ENCODE data around the gene TMEM258. TPM values are rescaled to one million over a fixed set of nuclear protein-coding genes. Genes with fewer than 3 reads are reported as not detected.

TMEM258 gene
- total and polyA plus RNA-seq, 2 of the 4 experiments (the other 2 are of a cell fraction): 107 to 280 TPM

DNA sequence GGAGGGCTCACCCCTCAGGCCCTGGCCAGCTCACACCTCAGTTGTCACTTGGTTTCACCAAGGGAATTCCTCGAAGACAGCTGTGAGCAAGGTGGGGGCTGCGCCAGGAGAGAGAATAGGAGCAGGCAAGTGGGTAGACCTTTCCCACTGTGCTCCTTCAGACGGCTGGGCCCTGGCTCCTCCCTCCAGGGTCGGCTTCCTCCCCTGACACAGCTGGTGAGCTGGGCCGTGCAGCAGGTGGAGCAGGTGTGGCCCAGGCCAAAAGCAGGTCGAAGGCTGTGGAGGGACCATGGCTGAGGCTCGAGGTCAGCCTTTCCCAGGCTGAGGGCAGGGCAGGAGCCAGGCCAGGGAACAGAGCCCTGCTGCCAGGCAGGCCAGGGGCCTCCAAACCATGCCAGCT is 52.4 kb downstream of the TMEM258 start:
- H4K5ac ChIP-seq (ENCODE audit: low read depth, low read length): no peak overlapping the region
- DNase-seq (no peak), ATAC-seq (ENCODE audit: low read depth) (no peak)
- no peak overlapping the region for H3K4ac ChIP-seq (ENCODE audit: low read depth, low read length)
- no peaks in the 10 kb centered on the region for H4K20me1 ChIP-seq (ENCODE audit: insufficient read depth, low read length)
- no peak overlapping the region for H3K23ac ChIP-seq (ENCODE audit: low read depth, low read length)
- H3K36me3 ChIP-seq (ENCODE audit: control insufficient read depth, insufficient read depth, low read length): peaks cover 16% of the 10 kb centered on the region; the same call in 1 of the 2 replicates
- H2BK5ac ChIP-seq (ENCODE audit: low read depth, low read length, poor library complexity, severe bottlenecking): no peak overlapping the region
- H3K9me3 ChIP-seq (ENCODE audit: control insufficient read depth, insufficient read depth, low read length): no peaks in the 10 kb centered on the region
- TF ChIP-seq RFX5 (IDR thresholded peaks at IDR 0.05; ENCODE audit: low read depth, low read length) (no peak), BHLHE40 (IDR thresholded peaks at IDR 0.05; ENCODE audit: low read depth, low read length) (no peak), SMC3 (IDR thresholded peaks at IDR 0.05; ENCODE audit: low read depth, low read length) (no peak), ELK1 (IDR thresholded peaks at IDR 0.05; ENCODE audit: borderline replicate concordance, low read depth, low read length) (no peak), MXI1 (IDR thresholded peaks at IDR 0.05; ENCODE audit: borderline replicate concordance, low read depth, low read length) (no peak), POLR2A (IDR thresholded peaks at IDR 0.05; ENCODE audit: low read depth, low read length) (no peak), RAD21 (IDR thresholded peaks at IDR 0.05; ENCODE audit: low read length) (no peak), MAFK (IDR thresholded peaks at IDR 0.05; ENCODE audit: low read depth, low read length) (no peak), CHD1 (IDR thresholded peaks at IDR 0.05; ENCODE audit: low read depth, low read length) (no peak), RCOR1 (IDR thresholded peaks at IDR 0.05; ENCODE audit: insufficient replicate concordance, low read length) (no peak), MAZ (IDR thresholded peaks at IDR 0.05; ENCODE audit: borderline replicate concordance, low read depth, low read length) (no peak), CEBPB (IDR thresholded peaks at IDR 0.05; ENCODE audit: low read depth, low read length) (no peak)
- TF ChIP-seq, protein P1, sequence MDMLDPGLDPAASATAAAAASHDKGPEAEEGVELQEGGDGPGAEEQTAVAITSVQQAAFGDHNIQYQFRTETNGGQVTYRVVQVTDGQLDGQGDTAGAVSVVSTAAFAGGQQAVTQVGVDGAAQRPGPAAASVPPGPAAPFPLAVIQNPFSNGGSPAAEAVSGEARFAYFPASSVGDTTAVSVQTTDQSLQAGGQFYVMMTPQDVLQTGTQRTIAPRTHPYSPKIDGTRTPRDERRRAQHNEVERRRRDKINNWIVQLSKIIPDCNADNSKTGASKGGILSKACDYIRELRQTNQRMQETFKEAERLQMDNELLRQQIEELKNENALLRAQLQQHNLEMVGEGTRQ (IDR thresholded peaks at IDR 0.05; ENCODE audit: low read depth, low read length): no peak
- BruUV-seq (replicated peaks): no TSS peak
- no peak overlapping the region for H2BK120ac ChIP-seq (ENCODE audit: low read depth, low read length)
- H4K8ac ChIP-seq (ENCODE audit: low read depth in 2 of 2, low read length in 2 of 2): no peak overlapping the region
- ChIA-PET POLR2A (ENCODE audit: unreplicated experiment) (no interaction called here), CTCF (no interaction called here)
- no peak overlapping the region for H3K18ac ChIP-seq (ENCODE audit: low read depth, low read length)
- no peak overlapping the region for H4K91ac ChIP-seq (ENCODE audit: insufficient read depth, low read depth, low read length)
- no peak overlapping the region for H3K27ac ChIP-seq (ENCODE audit: insufficient read depth, low read length)
- intact Hi-C loops (cut with micrococcal nuclease): loop anchor here (10.0 kb wide), 1 partner anchor 155 kb away; the partner anchor contains the start of gene SYT7
- in situ Hi-C loops (cut with MboI; ENCODE audit: low sequenced_read_pairs): no loop called here
- no peaks in the 10 kb centered on the region for H3K9me1 ChIP-seq (ENCODE audit: insufficient read depth, low read length)
- H3K14ac ChIP-seq (replicated peaks; ENCODE audit: low read depth, low read length): no peak overlapping the region
- H3K9ac ChIP-seq (ENCODE audit: low read depth, low read length): no peak overlapping the region
- H3K79me1 ChIP-seq (ENCODE audit: low read depth in 1 of 2, low read length in 2 of 2): no peaks in the 10 kb centered on the region
- peak overlapping the region; percentile 49 for H2AFZ ChIP-seq (replicated peaks; ENCODE audit: low read length, poor library complexity)
- no peaks in the 10 kb centered on the region for H3K27me3 ChIP-seq (ENCODE audit: control insufficient read depth, insufficient read depth, low read length)
- no peak overlapping the region for H2BK20ac ChIP-seq (ENCODE audit: low read depth, low read length)
- no peak overlapping the region for H3K4me2 ChIP-seq (ENCODE audit: low read depth, low read length)
- dilution Hi-C loops (cut with HindIII; ENCODE audit: low sequenced_read_pairs, unreplicated experiment): no loop called here
- H3K4me1 ChIP-seq (ENCODE audit: control insufficient read depth, insufficient read depth, low read length): no peaks in the 10 kb centered on the region
- H2AK5ac ChIP-seq (ENCODE audit: low read depth, low read length): no peak overlapping the region
- 55% methylated on average over 2 of the region's 7 CpGs; no CpG with 5 or more reads in 1 of the 2 experiments for WGBS, 2 experiments (ENCODE audit: extremely low coverage in 2 of 2, insufficient read length in 1 of 2)
- H3K4me3 ChIP-seq (ENCODE audit: insufficient read depth, low read depth, low read length): no peak overlapping the region
- no peak overlapping the region for H2AK9ac ChIP-seq (replicated peaks; ENCODE audit: low read depth, low read length, poor library complexity)
- H2BK15ac ChIP-seq (ENCODE audit: low read depth, low read length): no peak overlapping the region
- H3K56ac ChIP-seq (ENCODE audit: extremely low read depth, insufficient read depth, low read length): no peak overlapping the region

All from IMR-90 (cell line).